NT2/D1 (cell line): ENCODE measurements around the gene PRKAB1.

Experiments
- DNase-seq: peaks from one replicate; pipeline ENCODE4 v3.0.0-alpha.2; 2011; ENCODE audit warnings: low read depth, low spot score
- H3K27me3 ChIP-seq: 2 replicates; pipeline ENCODE4 v1.6.0; 2011; ENCODE audit warnings: mild to moderate bottlenecking; ENCODE audit not compliant: insufficient read length, insufficient read depth
- H3K36me3 ChIP-seq: 2 replicates; pipeline ENCODE4 v1.6.1; 2011; ENCODE audit warnings: mild to moderate bottlenecking, low read length, mixed read lengths; ENCODE audit not compliant: insufficient read depth, insufficient read length
- H3K4me1 ChIP-seq: 2 replicates; pipeline ENCODE4 v1.5.1; 2011; ENCODE audit not compliant: insufficient read depth, insufficient read length
- H3K4me3 ChIP-seq: 2 replicates; pipeline ENCODE4 v1.5.1; 2011; ENCODE audit warnings: low read depth; ENCODE audit not compliant: insufficient read length
- H3K9ac ChIP-seq: 2 replicates; pipeline ENCODE4 v1.6.0; 2011; ENCODE audit warnings: low read depth; ENCODE audit not compliant: insufficient read length
- H3K9me3 ChIP-seq: 2 replicates; pipeline ENCODE4 v1.5.1; 2011; ENCODE audit warnings: mild to moderate bottlenecking, low read length; ENCODE audit not compliant: insufficient read depth
- SUZ12 ChIP-seq: IDR thresholded peaks from 2 replicates; pipeline ENCODE4 v1.6.1; 2011; ENCODE audit not compliant: insufficient read length, insufficient read depth; ENCODE audit errors: extremely low read depth
- YY1 ChIP-seq: IDR thresholded peaks from 2 replicates; pipeline ENCODE4 v1.6.1; 2011; ENCODE audit not compliant: insufficient read length, insufficient read depth
- ZNF274 ChIP-seq: IDR thresholded peaks from 2 replicates; pipeline ENCODE4 v1.6.1; 2011; ENCODE audit warnings: mild to moderate bottlenecking, low read depth, low read length

The PRKAB1 gene

GRCh38 chr12:119672194-119672593 lies 4.3 kb downstream of the PRKAB1 start:
- Histone ChIP-seq H3K36me3 (peaks cover 77% of the 10 kb centered on the region), H3K9ac (no peak overlapping the region), H3K27me3 (no peaks in the 10 kb centered on the region), H3K9me3 (no peaks in the 10 kb centered on the region), H3K4me3 (no peak overlapping the region), H3K4me1 (no peaks in the 10 kb centered on the region)
- no peak for TF ChIP-seq SUZ12
- TF ChIP-seq ZNF274: no peak
- TF ChIP-seq YY1: no peak
- no peak for DNase-seq

DNA sequence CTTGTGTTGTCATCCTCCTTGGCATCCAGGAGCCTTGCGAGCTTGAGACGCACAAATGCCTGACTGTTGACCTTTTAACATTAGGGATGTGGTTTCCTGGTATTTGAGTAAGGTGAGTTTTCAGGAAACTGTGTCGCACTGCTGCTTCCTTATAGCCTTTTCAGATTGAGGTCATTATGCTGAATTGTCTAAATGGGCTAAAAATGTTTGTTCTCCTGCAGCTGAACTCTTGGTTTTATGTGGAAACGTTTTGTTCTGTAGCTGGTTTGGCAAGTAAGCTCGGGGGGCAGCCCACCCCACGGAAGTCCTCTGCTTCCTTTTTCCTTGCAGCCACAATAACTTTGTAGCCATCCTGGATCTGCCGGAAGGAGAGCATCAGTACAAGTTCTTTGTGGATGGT lies 5.7 kb downstream of the PRKAB1 start:
- no peak overlapping the region for H3K9ac ChIP-seq
- TF ChIP-seq ZNF274: no peak
- no peak for TF ChIP-seq SUZ12
- no peak for TF ChIP-seq YY1
- H3K9me3 ChIP-seq: no peaks in the 10 kb centered on the region
- H3K36me3 ChIP-seq: peaks cover 89% of the 10 kb centered on the region
- no peaks in the 10 kb centered on the region for H3K4me1 ChIP-seq
- no peaks in the 10 kb centered on the region for H3K27me3 ChIP-seq
- no peak overlapping the region for H3K4me3 ChIP-seq
- no peak for DNase-seq

- no peak for DNase-seq
- Histone ChIP-seq H3K4me1 (peaks cover under 1% of the 10 kb centered on the region), H3K9ac (no peak overlapping the region), H3K4me3 (no peak overlapping the region), H3K36me3 (peaks cover 97% of the 10 kb centered on the region), H3K27me3 (no peaks in the 10 kb centered on the region), H3K9me3 (no peaks in the 10 kb centered on the region)
- TF ChIP-seq YY1 (no peak), SUZ12 (no peak), ZNF274 (no peak)
These were observed 6.6 kb downstream of the PRKAB1 start for GRCh38 chr12:119674560-119674959.

DNA sequence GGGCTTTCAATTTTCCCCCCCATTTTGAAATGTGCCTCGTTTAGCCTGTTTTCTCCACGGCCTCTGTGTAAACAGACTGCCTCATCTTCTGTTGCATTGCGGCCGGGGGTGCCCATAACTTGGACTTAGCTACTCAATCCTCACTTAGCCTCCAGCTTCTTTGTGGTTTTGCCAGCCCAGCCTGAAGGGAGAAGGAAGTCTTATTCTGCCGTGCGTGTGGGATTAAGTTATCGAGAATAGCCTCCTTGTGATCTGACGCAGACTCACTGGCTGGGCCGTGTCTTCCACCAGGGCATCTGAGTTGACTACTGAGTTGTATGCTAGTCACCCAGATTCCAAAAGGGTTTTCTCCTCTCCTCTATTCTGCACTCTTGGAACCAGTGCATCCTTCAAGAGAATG lies 8.1 kb downstream of the PRKAB1 start:
- no peaks in the 10 kb centered on the region for H3K27me3 ChIP-seq
- no peak overlapping the region for H3K9ac ChIP-seq
- H3K4me1 ChIP-seq: peaks cover 5% of the 10 kb centered on the region
- peaks cover 97% of the 10 kb centered on the region for H3K36me3 ChIP-seq
- no peaks in the 10 kb centered on the region for H3K9me3 ChIP-seq
- TF ChIP-seq SUZ12 (no peak), ZNF274 (no peak), YY1 (no peak)
- no peak for DNase-seq
- H3K4me3 ChIP-seq: no peak overlapping the region

DNA sequence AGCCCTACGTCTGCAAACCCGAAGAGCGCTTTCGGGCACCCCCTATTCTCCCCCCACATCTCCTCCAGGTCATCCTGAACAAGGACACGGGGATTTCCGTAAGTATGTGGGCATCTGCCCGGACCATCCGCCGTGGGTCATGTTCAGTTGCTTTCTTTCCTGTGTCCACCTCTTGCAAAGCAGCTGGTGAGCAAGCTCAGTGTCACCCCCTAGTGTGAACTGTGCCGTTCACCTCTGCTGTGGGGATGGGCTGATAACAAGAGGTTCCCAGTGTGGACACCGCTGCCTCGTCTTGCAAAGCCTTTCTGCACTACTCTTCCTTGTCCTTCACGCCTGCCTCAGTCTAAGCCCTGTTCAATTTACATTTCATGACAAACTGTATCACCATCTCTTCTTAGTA lies 8.6 kb downstream of the PRKAB1 start:
- TF ChIP-seq SUZ12 (no peak), ZNF274 (no peak), YY1 (no peak)
- Histone ChIP-seq H3K4me3 (no peak overlapping the region), H3K27me3 (no peaks in the 10 kb centered on the region), H3K36me3 (peaks cover 97% of the 10 kb centered on the region), H3K9ac (no peak overlapping the region), H3K9me3 (no peaks in the 10 kb centered on the region), H3K4me1 (peaks cover 5% of the 10 kb centered on the region)
- DNase-seq: no peak

GRCh38 chr12:119678459-119678858 lies 10.5 kb downstream of the PRKAB1 start:
- H3K9me3 ChIP-seq: no peaks in the 10 kb centered on the region
- DNase-seq: no peak
- no peaks in the 10 kb centered on the region for H3K27me3 ChIP-seq
- no peak for TF ChIP-seq SUZ12
- TF ChIP-seq YY1: no peak
- TF ChIP-seq ZNF274: no peak
- no peak overlapping the region for H3K4me3 ChIP-seq
- H3K4me1 ChIP-seq: peaks cover 5% of the 10 kb centered on the region
- H3K36me3 ChIP-seq: peaks cover 91% of the 10 kb centered on the region
- H3K9ac ChIP-seq: no peak overlapping the region

DNA sequence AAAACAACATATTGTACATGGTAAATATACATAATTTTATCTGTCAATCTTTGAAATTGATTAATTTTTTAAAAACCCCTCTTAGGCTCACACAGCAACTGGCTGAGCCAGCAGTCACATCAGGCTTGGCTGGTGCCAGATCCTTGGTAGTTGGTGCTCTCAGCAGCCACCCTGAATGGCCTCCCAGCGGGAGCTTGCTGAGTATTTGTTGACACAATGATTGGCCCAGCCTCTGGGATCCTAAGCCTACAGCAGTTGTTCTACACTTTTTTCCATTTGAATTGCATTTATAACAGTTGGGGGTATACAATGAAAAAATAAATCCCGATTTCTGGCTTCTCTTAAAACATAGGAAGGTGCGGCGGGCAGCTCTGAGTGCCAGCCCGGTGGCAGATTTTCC lies 11.1 kb downstream of the PRKAB1 start:
- TF ChIP-seq YY1 (no peak), ZNF274 (no peak), SUZ12 (no peak)
- H3K4me3 ChIP-seq: no peak overlapping the region
- peaks cover 85% of the 10 kb centered on the region for H3K36me3 ChIP-seq
- H3K4me1 ChIP-seq: peaks cover 5% of the 10 kb centered on the region
- H3K9me3 ChIP-seq: no peaks in the 10 kb centered on the region
- no peak for DNase-seq
- H3K27me3 ChIP-seq: no peaks in the 10 kb centered on the region
- no peak overlapping the region for H3K9ac ChIP-seq
